ENCODE measurements around the gene RAB11A. TPM values are rescaled to one million over a fixed set of nuclear protein-coding genes. Genes with fewer than 3 reads are reported as not detected.

The RAB11A gene
- polyA plus RNA-seq, 1 experiment: 165 TPM

DNA sequence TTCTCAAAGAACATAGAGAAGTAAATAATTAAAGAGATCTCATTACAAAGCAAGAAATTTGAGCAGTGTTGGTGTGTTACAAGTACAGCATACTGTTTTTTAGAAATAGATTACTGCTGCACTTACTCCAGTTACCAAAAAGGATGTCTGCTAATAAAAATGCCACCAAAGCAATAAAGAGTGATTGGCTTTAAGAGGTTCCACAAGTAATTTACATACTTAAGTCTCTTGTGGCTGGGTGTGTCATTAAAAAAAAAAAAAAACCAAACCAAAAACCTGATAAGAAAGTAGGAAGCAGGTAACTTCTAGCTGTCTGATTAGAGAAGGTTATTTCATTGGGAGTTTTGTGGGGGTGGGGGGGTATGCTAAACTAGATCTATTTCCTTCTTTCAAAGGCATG lies 15.2 kb downstream of the RAB11A start:
- TF ChIP-seq CTCF (IDR thresholded peaks at IDR 0.05; ENCODE audit: insufficient read depth, low read depth, low read length): no peak
- Histone ChIP-seq H3K36me3 (ENCODE audit: control insufficient read depth, insufficient read depth, low read length) (peaks cover 1% of the 10 kb centered on the region), H3K4me3 (ENCODE audit: low read depth, low read length) (no peak overlapping the region), H3K27me3 (ENCODE audit: control insufficient read depth, insufficient read depth, low read length) (no peaks in the 10 kb centered on the region)
- POLR2A ChIA-PET: no interaction called here
- CTCF ChIA-PET: no interaction called here
- no peak for DNase-seq (ENCODE audit: low read depth)

DNA sequence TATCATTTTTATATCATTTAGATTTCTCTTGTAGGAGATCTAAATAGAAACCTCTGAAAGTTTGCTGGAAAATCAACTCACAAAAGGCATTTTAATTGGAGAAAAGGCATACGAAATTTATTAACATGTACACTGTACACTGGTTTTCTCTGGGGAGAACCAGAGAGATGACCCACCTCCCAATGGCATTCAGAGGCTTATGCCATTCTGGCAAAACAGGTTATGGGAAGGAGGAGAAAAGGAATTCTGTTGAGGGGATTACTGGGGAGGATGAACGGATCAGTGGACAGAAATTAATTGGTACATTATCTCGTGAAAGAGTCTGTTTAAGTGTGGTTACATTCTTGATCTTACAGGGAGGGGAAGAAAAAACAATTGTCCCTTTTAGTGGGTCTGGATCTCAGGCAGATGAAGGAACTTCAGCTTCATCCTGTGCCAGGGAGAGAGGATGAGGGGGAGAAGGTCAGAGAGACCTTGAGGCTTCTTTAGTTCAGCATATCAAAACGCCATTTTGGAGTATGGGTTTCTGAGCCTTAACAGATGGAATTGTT lies 16.5 kb downstream of the RAB11A start:
- Histone ChIP-seq H3K27me3 (ENCODE audit: control insufficient read depth, insufficient read depth, low read length) (no peaks in the 10 kb centered on the region), H3K4me3 (ENCODE audit: low read depth, low read length) (no peak overlapping the region), H3K36me3 (ENCODE audit: control insufficient read depth, insufficient read depth, low read length) (peaks cover 1% of the 10 kb centered on the region)
- DNase-seq (ENCODE audit: low read depth): no peak
- POLR2A ChIA-PET: no interaction called here
- TF ChIP-seq CTCF (IDR thresholded peaks at IDR 0.05; ENCODE audit: insufficient read depth, low read depth, low read length): no peak
- CTCF ChIA-PET: no interaction called here

GRCh38 chr15:65887565-65887964 lies 18.3 kb downstream of the RAB11A start:
- Histone ChIP-seq H3K4me3 (ENCODE audit: low read depth, low read length) (no peak overlapping the region), H3K27me3 (ENCODE audit: control insufficient read depth, insufficient read depth, low read length) (no peaks in the 10 kb centered on the region), H3K36me3 (ENCODE audit: control insufficient read depth, insufficient read depth, low read length) (peaks cover 1% of the 10 kb centered on the region; the same call in 1 of the 2 replicates)
- no peak for DNase-seq (ENCODE audit: low read depth)
- ChIA-PET POLR2A (no interaction called here), CTCF (no interaction called here)
- TF ChIP-seq CTCF (IDR thresholded peaks at IDR 0.05; ENCODE audit: insufficient read depth, low read depth, low read length): no peak

GRCh38 chr15:65888981-65889380 lies 19.7 kb downstream of the RAB11A start:
- Histone ChIP-seq H3K4me3 (ENCODE audit: low read depth, low read length) (no peak overlapping the region), H3K36me3 (ENCODE audit: control insufficient read depth, insufficient read depth, low read length) (peaks cover 1% of the 10 kb centered on the region; the same call in 1 of the 2 replicates), H3K27me3 (ENCODE audit: control insufficient read depth, insufficient read depth, low read length) (no peaks in the 10 kb centered on the region)
- ChIA-PET CTCF (no interaction called here), POLR2A (no interaction called here)
- DNase-seq (ENCODE audit: low read depth): no peak
- no peak for TF ChIP-seq CTCF (IDR thresholded peaks at IDR 0.05; ENCODE audit: insufficient read depth, low read depth, low read length)

GRCh38 chr15:65893060-65893459 lies 23.8 kb downstream of the RAB11A start:
- TF ChIP-seq CTCF (IDR thresholded peaks at IDR 0.05; ENCODE audit: insufficient read depth, low read depth, low read length): no peak
- Histone ChIP-seq H3K27me3 (ENCODE audit: control insufficient read depth, insufficient read depth, low read length) (no peaks in the 10 kb centered on the region), H3K36me3 (ENCODE audit: control insufficient read depth, insufficient read depth, low read length) (peaks cover 2% of the 10 kb centered on the region; the same call in 1 of the 2 replicates), H3K4me3 (ENCODE audit: low read depth, low read length) (no peak overlapping the region)
- POLR2A ChIA-PET: no interaction called here
- DNase-seq (ENCODE audit: low read depth): no peak
- CTCF ChIA-PET: no interaction called here
